Brain microvascular endothelial cell (primary cell): ENCODE measurements around the gene CHMP3.
"Not testable (repeated sequence)": the region's sequence is repeated elsewhere in the genome, so short reads cannot be mapped to it uniquely, and the experiment has no call there.

ENCODE experiments used
- DNase-seq: peaks from one replicate; pipeline ENCODE4 v3.0.0-alpha.2; 2020
- H3K27ac ChIP-seq: fragments of 250-450 bp; sonication (Bioruptor Pico); 2 replicates; pipeline ENCODE4 v1.5.1; 2020; ENCODE audit warnings: mild to moderate bottlenecking, moderate library complexity
- H3K27me3 ChIP-seq: fragments of 250-450 bp; sonication (Bioruptor Pico); replicated peaks from 2 replicates; pipeline ENCODE4 v1.5.1; 2020; ENCODE audit warnings: mild to moderate bottlenecking
- H3K36me3 ChIP-seq: fragments of 250-450 bp; sonication (Bioruptor Pico); replicated peaks from 2 replicates; pipeline ENCODE4 v1.5.1; 2020; ENCODE audit warnings: mild to moderate bottlenecking
- H3K4me3 ChIP-seq: 2 replicates; pipeline ENCODE4 v1.5.1; 2011; ENCODE audit warnings: low read depth, mild to moderate bottlenecking, control low read depth, low read length, moderate library complexity
- in situ Hi-C: cut with HindIII; loops from 2 replicates; pipeline ENCODE4 v1.10.0; 2017; ENCODE audit warnings: low sequenced_read_pairs, low pct_ligation_motif_present
- TF ChIP-seq, protein P1 (sequence below): IDR thresholded peaks from 2 replicates; pipeline ENCODE4 v1.5.1; 2011; ENCODE audit warnings: low read depth, mild to moderate bottlenecking, moderate library complexity, low read length, control low read depth, inconsistent platforms; ENCODE audit errors: missing control alignments

CHMP3 gene

DNA sequence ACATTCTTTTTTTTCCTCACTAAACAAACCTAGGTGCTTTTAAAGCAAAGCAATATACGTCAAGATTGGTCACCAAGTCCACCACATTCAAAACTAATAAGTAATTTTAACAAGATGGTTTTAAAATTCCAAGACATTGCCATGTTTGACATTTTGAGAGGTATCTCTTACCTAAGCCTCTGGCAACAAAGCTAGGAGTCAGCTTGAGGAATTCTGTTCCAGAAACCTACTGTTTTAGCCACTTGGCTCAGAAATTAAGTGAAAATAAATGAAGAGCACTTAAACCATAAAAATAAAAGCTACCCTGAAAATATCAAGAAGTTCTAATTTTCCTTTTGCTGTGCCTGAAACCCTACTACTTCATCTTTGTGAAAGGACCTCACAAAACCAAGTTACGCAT lies 30.0 kb upstream of the CHMP3 start:
- Histone ChIP-seq H3K27ac (no peak overlapping the region), H3K27me3 (no peaks in the 10 kb centered on the region), H3K36me3 (no peaks in the 10 kb centered on the region), H3K4me3 (no peak overlapping the region)
- in situ Hi-C loops, result no loop called here
- TF ChIP-seq, protein P1, sequence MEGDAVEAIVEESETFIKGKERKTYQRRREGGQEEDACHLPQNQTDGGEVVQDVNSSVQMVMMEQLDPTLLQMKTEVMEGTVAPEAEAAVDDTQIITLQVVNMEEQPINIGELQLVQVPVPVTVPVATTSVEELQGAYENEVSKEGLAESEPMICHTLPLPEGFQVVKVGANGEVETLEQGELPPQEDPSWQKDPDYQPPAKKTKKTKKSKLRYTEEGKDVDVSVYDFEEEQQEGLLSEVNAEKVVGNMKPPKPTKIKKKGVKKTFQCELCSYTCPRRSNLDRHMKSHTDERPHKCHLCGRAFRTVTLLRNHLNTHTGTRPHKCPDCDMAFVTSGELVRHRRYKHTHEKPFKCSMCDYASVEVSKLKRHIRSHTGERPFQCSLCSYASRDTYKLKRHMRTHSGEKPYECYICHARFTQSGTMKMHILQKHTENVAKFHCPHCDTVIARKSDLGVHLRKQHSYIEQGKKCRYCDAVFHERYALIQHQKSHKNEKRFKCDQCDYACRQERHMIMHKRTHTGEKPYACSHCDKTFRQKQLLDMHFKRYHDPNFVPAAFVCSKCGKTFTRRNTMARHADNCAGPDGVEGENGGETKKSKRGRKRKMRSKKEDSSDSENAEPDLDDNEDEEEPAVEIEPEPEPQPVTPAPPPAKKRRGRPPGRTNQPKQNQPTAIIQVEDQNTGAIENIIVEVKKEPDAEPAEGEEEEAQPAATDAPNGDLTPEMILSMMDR, result no peak
- no peak for DNase-seq

DNA sequence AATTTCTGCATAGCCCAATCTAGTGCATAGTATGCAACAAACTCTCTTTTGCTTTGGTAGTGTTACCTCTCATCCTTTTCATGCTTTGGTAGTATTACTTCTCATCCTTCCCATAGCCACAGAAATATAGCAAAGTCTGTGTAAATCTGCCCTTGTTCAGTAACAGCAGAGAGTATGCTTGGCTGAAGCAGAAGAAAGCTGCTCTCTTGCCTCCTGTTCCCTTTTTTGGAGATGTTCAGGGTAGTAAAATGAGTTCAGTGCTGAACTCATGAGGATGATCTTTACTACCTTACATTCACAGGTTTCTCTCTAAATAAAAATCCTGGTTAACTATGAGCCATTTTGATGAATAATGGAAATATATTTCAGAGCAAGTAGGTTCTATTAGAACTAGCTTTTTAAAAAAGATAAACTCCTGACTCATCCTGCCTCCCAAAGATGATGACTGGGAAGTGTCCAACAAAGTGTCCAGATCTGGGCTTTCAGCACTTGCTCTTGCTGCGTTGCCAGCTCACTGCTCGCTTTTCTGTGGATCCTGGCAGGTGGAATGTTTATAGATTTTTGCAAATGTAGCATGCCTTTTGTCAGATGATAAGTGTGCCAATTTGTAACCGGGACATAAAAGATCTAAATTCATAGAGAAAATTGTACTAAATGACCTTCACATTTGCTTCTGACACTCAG lies 29.4 kb upstream of the CHMP3 start:
- no peaks in the 10 kb centered on the region for H3K36me3 ChIP-seq
- no peaks in the 10 kb centered on the region for H3K27me3 ChIP-seq
- in situ Hi-C loops, result no loop called here
- TF ChIP-seq, protein P1, result no peak
- no peak overlapping the region for H3K4me3 ChIP-seq
- peak; percentile 2 for DNase-seq
- H3K27ac ChIP-seq, result no peak overlapping the region

DNA sequence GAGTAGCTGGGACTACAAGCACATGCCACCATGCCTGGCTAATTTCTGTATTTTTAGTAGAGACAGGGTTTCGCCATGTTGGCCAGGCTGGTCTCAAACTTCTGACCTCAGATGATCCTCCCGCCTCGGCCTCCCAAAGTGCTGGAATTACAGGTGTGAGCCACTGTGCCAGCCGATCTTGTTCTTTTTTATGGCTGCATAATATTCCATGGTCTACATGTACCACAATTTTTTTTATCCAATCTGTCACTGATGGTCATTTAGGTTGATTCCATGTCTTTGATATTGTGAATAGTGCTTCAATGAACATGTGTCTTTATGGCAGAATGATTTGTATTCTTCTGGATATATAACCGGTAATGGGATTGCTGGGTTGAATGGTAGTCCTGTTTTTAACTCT lies 26.5 kb upstream of the CHMP3 start:
- DNase-seq, in situ Hi-C loops, H3K27me3 ChIP-seq, H3K36me3 ChIP-seq, H3K27ac ChIP-seq, H3K4me3 ChIP-seq: not testable (repeated sequence)

DNA sequence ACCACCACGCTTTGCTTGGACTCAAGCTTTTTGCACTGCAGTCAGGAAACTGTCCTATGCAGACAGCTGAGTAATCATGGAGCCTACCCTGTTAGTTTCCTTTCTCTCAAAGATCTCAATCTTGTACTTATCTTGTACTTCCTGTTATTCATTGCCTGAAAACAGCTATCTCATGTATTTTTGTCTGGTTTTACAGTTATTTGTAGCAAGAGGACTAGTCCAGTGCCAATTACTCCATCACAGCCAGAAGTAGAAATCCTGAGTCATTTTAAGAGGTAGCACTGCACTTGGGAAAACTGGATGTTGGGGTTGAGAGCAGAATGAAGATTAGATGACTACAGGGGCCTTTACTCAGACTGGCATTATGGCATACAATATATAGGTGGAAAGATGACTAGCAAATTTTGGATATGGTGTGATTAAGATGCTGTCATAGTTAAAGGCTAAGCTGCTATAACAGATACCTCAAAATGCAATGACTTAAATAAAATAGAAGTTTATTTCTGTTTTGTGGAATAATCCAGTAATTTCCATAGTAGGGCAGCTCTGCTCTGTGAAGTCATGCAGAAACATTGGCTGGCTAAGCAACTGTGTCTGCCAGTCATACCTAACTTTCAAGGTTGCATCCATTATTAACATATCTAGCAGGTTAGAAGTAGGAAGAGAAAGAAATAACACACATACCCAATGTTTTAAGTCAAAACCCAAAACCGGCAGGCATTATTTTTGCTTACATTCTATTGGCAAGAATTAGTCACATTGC lies 21.1 kb upstream of the CHMP3 start:
- TF ChIP-seq, protein P1, result no peak
- in situ Hi-C loops, result no loop called here
- H3K36me3 ChIP-seq, result no peaks in the 10 kb centered on the region
- no peaks in the 10 kb centered on the region for H3K27me3 ChIP-seq
- H3K4me3 ChIP-seq, result no peak overlapping the region
- H3K27ac ChIP-seq, result peak overlapping the region; percentile 32
- peak; percentile 54 for DNase-seq

DNA sequence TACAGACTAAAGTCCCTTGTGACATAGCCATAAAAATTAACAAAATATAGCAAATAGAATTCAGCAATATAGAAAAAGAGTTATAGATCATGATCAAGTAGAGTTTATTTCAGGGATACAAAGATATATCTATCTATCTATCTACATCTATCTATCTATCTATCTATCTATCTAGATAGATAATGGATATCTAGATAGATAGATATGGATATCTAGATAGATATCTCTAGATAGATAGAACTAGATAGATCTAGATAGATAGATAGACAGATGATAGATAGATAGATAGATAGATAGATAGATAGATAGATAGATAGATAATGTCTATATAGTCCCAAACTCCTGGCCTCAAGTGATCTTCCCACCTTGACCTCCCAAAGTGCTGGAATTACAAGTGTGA lies 17.3 kb upstream of the CHMP3 start:
- no peaks in the 10 kb centered on the region for H3K36me3 ChIP-seq
- DNase-seq, result no peak
- no peak overlapping the region for H3K27ac ChIP-seq
- no peaks in the 10 kb centered on the region for H3K27me3 ChIP-seq
- no peak overlapping the region for H3K4me3 ChIP-seq
- TF ChIP-seq, protein P1, result no peak
- in situ Hi-C loops, result no loop called here

DNA sequence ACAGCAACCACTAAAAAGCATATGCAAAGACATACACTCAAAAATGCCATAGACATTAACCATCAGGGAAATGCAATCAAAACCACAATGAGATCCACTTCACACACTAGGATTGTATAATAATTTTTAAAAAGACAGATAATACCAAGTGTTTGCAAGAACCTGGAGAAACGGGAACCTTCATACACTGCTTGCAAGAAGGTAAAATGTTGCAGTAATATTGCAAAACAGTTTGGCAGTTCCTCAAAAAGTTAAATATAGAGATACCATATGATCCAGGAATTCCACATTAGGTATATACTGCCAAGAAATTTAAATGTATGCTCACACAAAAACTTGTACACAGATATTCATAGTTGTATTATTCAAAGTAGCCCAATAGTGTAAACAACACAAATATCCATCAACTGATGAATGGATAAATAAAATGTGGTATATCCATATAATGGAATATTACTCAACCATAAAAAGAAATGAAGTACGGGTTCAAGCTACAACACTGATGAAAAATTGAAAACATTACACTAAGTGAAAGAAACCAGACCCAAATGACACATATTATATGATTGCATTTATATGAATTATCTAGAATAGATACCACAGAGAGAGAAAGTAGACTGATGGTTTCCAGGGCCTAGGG lies 14.7 kb upstream of the CHMP3 start:
- TF ChIP-seq, protein P1, result no peak
- in situ Hi-C loops, result no loop called here
- no peak for DNase-seq
- Histone ChIP-seq H3K27ac (no peak overlapping the region), H3K4me3 (no peak overlapping the region), H3K27me3 (no peaks in the 10 kb centered on the region), H3K36me3 (no peaks in the 10 kb centered on the region)
